H1 (cell line): Measurements from ENCODE around the gene PPP1R12C. TPM values are rescaled to one million over a fixed set of nuclear protein-coding genes. Genes with fewer than 3 reads are reported as not detected.

ENCODE experiments used
- CBX8 ChIP-seq: fragments of 300-800, 300-1000 bp; sonication (generic); IDR thresholded peaks from 2 replicates; pipeline ENCODE4 v1.7.1; 2016; ENCODE audit warnings: low read depth, low read length, borderline replicate concordance
- CHD7 ChIP-seq: fragments of 300-600 bp; sonication (generic); IDR thresholded peaks from 2 replicates; pipeline ENCODE4 v1.7.1; 2012; ENCODE audit warnings: low read length, moderate library complexity, mild to moderate bottlenecking, inconsistent platforms; ENCODE audit not compliant: insufficient replicate concordance
- EGR1 ChIP-seq: IDR thresholded peaks from 2 replicates; pipeline ENCODE4 v1.6.1; 2011; ENCODE audit warnings: low read depth, low read length, borderline replicate concordance
- SP2 ChIP-seq: IDR thresholded peaks from 2 replicates; pipeline ENCODE4 v1.6.1; 2012; ENCODE audit warnings: mild to moderate bottlenecking, low read length, inconsistent platforms
- USF2 ChIP-seq: IDR thresholded peaks from 2 replicates; pipeline ENCODE4 v1.6.1; 2011; ENCODE audit warnings: low read length, improper control_type of control experiment
- polyA plus RNA-seq, 7 experiments: library from polyadenylated mRNA; depleted of rRNA in 3 of 7; stranded (reverse) in 5 of 7; unstranded in 2 of 7; fragments of >200 nt in 5 of 7; fragments of 200-250 nt in 2 of 7; gene quantifications; 1 replicate in 5 of 7; 2 replicates in 1 of 7; 4 replicates in 1 of 7; pipeline versions ENCODE4 v1.2.1 to v1.2.3, GENCODE V29; 2011 to 2013; ENCODE audit warnings: missing spikeins in 2 of 7, mixed read lengths in 2 of 7
- total RNA-seq: library from RNA; stranded (reverse); fragmentation: NEBNext Ultra II Directional; extraction: Animal tissue kit (Norgen Biotek cat#: 25700); gene quantifications from 2 replicates; pipeline ENCODE4 v1.2.1, GENCODE V29; 2021

Gene PPP1R12C
- total and polyA plus RNA-seq, 2 of the 8 experiments (the other 6 are each of a cell fraction or from before 2014, with no cell fraction given): 31.7 to 71.5 TPM

- TF ChIP-seq USF2 (no peak), CBX8 (no peak), EGR1 (no peak), SP2 (no peak), CHD7 (no peak)
Observed at GRCh38 chr19:55041244-55041626, 76.2 kb downstream of the PPP1R12C start (continued).
